ENCODE measurements around the gene CUL9.

Gene CUL9

GRCh38 chr6:43258180-43258579 is 76.2 kb downstream of the CUL9 start:
- no peak for ATAC-seq

DNA sequence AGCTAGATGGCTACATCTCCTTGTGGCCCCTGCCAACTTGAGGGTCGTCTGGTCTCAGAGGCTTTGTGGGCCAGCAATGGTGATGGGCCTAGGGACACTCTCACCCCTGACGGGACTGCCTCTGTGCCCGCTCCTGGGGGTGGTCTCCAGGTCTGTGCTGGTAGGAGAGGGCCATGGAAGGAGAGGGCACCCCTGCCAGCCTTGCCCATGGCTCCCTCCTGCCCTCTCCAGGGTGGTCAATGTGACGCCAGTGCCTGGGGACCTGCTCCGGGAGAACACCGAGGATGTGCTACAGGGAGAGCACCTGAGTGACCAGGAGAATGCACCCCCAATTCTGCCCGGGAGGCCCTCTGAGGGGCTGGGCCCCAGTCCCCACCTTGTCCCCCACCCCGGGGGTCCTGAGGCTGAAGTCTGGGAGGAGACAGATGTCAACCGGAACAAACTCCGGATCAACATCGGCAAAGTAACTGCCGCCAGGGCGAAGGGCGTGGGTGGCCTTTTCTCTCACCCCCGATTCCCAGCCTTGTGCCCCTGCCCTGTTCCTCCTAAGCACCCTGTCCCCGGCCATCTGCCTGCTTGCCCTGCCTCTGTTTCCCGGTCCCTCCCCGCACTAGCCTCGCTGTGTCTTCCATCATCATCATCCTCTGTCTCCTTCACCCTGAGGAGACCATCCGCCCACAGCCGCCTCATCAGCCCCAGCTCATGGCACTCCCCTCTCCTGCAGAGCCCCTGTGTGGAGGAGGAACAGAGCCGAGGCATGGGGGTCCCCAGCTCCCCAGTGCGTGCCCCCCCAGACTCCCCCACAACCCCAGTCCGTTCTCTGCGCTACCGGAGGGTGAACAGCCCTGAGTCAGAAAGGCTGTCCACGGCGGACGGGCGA is 77.1 kb downstream of the CUL9 start:
- ATAC-seq = no peak

DNA sequence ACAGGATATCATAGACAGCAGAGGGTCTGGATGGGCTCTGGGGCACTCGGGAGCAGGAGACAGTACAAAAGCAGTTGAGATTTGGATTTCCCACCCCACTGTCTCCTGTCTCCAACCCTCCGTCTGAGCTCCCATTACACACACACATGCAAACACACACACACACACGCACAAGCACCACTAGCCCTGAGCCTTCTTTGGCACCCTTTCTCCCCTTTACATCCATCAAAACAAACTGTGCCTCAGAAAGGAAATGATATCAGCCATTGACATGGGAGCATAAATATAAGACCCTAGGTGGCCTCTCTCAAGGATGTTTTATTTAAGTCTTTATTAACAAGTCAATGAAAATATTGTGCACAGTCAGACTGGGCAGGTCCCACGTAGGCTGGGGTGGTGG is 78.8 kb downstream of the CUL9 start:
- no peak for ATAC-seq

- ATAC-seq = no peak
Observed at GRCh38 chr6:43261198-43261597, 79.2 kb downstream of the CUL9 start.

DNA sequence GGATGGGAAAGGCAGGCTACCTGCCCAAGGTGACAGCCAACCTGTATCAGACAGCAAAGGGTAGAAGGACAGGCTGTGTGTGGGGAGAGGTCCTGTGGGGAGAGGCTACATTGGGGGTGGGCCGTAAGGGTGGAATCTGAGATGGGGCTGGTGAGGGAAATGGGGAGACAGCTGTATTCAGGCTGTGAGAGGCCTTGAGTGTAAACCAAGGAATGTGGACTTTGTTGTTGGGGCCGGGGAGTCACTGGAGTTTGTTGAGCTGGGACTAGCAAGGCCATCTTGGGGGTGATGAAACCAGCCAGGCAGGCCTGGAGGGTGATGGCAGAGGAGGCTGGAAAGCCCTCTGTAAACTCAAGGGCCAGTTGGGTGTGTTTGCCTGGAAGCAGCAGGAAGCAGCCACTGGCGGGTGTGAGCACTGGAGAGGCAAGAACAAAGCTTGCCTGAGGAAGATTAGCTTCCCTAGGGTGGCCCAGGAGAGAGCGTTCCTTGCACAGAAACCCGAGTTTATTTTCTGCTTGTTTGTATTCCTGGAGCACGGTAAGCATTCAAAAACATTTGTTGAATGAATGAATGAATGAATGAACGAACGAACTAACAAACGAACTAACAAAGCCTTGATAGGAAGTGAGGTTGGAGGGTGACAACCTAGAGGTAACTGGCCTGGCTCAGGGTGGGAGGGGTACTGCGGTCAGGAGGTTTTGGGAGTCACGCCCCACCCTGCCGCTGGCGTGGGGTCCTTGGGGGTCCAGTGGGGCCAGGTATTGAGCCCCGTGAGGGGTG is 80.2 kb downstream of the CUL9 start:
- ATAC-seq = no peak

- no peak for ATAC-seq
Observed at GRCh38 chr6:43262780-43263313, 80.9 kb downstream of the CUL9 start.

GRCh38 chr6:43263314-43264178 is 81.5 kb downstream of the CUL9 start:
- ATAC-seq = peak; percentile 90 to 95

GRCh38 chr6:43264599-43265145 is 82.7 kb downstream of the CUL9 start:
- no peak for ATAC-seq

- no peak for ATAC-seq
Observed at GRCh38 chr6:43265564-43265963, 83.6 kb downstream of the CUL9 start.

DNA sequence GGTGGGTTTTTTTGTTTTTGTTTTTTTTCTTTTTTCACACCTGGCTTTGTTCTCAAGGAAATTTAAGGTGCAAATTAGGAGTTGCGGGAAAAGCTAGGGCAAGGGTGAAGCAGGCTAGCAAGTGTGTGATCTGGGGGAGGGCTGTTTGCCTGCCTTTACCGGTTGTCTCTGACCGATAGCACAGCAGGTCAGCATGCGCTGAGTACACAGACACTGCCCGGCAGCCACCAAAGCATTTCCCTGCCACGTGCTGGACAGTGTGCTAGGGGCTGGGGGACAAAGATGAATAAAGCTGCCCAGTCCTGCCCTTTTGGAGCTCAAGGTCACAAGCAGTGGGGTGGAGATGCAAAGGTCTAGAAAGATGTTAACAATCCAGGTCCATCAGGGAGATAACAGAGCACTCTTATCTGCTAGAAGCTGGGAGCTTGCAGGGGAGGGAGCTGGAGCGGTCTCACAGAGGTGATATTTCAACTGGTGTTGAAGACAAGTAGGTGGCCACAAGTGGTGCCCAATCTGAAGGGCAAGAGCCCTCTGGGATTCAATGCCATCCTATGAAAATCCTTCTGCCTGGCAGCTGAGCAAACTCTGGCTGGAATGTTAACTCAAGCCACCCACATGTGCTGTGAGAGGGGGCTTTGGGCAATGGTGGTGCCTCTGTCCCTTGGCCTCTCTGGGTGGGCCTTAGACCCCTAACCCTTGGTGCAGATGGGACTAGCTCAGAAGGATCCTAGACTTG is 85.8 kb downstream of the CUL9 start:
- ATAC-seq = no peak

GRCh38 chr6:43268355-43268700 is 86.3 kb downstream of the CUL9 start:
- ATAC-seq = no peak

GRCh38 chr6:43268782-43269272 is 86.8 kb downstream of the CUL9 start:
- ATAC-seq = no peak

GRCh38 chr6:43269273-43270007 is 87.4 kb downstream of the CUL9 start:
- ATAC-seq = peak; percentile 54 to 68

GRCh38 chr6:43271103-43271815 is 89.3 kb downstream of the CUL9 start:
- no peak for ATAC-seq

GRCh38 chr6:43271944-43272343 is 89.9 kb downstream of the CUL9 start:
- no peak for ATAC-seq

DNA sequence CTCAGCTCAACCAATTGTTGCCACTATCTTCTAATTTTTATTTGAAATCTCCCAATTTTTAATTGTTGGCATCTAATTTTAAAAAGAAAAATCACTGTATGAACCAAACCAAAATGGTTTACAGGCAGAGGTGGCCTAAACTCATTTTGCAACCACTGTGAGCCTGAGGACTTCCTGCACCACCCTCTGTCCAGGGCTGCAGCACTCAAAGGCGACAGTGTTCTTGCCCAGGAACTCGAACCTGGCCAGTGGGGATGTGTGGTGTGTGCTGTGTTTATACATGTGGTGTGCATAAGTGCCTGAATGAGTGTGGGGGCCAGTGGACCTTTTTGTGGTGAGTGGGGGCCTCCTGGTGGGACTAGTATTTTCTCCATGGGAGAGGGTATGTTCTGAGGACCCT is 91.7 kb downstream of the CUL9 start:
- no peak for ATAC-seq
